HG03520 (cell line): ENCODE measurements around the gene SERF1A.
"Not testable (repeated sequence)": the region's sequence is repeated elsewhere in the genome, so short reads cannot be mapped to it uniquely, and the experiment has no call there.

ENCODE experiments used
- ATAC-seq: cut with Tn5 transposase; IDR thresholded peaks from one replicate; pipeline ENCODE4 v1.9.1; 2021; ENCODE audit warnings: mild to moderate bottlenecking, moderate library complexity; ENCODE audit not compliant: unreplicated experiment

SERF1A gene

DNA sequence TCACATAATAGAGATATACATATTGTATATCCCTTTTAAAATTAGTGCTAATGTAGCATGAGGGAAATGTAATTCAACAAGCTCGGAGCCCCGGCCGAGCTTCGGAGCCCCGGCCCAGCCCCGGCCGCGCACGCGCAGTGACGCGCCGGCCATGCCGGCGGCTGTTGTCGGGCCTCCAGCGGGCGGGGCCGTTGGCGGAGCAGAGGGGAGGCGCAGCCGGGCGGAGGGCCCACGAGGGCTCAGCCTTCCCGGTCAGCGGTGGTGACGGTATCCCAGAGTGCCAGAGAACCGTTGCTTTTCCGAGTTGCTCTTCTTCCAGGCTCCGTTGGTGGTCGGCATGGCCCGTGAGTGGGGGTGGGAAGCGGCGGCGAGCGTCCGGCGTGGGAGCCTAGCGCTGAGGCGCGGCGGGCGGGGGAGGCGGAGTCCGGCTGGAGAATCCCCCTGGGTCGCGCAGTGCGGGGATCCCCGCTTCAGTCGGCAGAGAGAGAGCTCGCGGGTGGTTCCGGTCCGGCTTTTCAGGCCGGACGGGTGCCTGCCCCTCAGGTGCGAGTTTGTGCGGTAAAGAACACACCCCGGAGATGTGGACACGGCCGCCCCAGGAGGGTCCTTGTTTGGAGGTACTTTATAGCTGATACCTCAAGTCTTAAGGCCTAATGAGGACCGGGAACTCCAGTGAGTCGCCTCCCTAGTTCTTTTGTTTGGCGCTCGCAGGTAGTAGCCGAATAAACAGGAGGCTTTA is at the start of gene SERF1A:
Gene SERF1A, plus strand, starts transcription at position 137 of the 739 bp plus-strand sequence. Its CDS starts 201 bp downstream, at position 338.
- peak; percentile 87 for ATAC-seq

DNA sequence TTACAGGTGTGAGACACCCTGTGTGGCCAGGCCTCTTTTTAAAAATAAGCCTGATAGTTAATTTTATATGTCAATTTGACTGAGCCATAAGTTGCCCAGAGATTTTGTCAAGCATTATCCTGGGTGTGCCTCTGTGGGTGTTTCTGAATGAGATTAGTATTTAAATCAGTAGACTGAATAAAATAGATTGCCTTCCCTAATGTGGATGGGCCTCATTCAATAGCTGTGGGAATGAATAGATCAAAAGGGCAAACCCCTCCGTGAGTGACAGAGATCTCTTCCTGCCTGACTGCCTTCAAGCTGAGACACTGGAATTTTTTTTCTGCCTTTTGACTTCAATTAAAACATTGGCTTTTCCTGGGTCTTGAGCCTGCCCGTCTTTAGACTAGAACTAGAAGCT is 33.7 kb upstream of the SERF1A start:
- ATAC-seq = not testable (repeated sequence)

DNA sequence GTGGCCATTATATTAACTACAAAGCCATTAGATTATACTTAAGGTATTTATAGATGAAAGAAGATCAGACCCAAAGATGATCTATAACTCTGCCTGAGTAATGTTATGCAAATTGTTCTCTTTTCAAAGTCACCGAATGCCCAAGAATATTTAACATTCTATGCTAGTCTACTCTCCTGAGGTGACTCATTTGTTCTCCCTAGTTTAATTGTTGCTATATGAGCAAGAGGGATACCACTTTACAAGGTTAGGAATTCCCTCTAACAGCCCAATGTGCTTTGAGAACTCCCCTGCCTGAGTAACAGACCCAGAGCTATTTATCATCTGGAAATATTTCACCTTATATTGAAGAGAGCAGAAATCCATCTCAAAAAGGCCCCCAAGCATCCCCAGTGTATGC is 29.8 kb upstream of the SERF1A start:
- ATAC-seq = not testable (repeated sequence)

DNA sequence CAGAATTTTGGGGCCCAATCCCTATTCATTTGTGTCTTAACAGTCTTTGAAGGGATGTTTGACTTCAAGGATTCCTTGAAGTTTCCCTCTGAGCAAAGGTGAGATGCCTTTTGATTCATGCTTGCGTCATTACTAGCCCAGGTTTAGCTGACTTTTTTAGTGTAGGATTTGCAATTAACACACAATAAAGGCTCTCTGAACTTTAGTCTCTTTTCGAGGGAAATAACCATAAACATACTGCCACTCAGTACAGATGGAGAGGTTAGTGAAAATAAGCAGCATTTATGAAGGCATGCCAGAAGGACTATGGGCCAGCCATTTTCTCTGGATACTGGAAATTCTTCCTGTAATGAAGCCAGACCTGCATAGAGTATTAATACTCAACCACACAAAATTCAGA is 4.4 kb upstream of the SERF1A start:
- not testable (repeated sequence) for ATAC-seq

DNA sequence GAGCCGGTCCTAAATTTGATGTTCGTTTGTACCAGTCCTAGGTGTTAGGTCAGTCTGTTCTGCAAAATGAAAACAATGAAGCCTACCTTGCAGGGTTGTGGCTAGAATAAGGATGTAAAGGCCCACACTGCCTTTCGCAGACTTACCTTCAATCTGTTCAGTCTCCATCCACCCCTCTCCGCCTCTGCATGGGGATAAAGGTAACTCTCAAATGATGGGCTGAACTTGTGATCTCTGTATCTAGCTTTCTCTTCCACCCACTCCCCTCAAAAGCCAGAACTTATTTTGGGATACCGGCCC is 753 bp downstream of the SERF1A start:
- not testable (repeated sequence) for ATAC-seq

DNA sequence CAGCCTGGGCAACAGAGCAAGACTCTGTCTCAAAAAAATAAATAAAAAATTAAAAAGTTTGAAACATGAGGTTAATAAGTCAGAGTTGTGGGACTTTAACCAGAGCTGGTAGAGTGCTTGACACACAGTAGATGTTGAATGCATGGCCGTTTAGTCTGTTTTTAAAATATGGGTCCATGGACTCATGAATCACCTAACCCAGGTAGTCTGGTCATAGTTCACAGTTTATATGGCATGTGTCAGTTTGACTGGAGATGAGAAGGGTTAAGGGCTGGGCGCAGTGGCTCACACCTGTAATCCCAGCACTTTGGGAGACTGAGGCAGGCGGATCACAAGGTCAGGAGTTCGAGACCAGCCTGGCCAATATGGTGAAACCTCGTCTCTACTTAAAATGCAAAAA is 6.2 kb downstream of the SERF1A start:
- not testable (repeated sequence) for ATAC-seq

DNA sequence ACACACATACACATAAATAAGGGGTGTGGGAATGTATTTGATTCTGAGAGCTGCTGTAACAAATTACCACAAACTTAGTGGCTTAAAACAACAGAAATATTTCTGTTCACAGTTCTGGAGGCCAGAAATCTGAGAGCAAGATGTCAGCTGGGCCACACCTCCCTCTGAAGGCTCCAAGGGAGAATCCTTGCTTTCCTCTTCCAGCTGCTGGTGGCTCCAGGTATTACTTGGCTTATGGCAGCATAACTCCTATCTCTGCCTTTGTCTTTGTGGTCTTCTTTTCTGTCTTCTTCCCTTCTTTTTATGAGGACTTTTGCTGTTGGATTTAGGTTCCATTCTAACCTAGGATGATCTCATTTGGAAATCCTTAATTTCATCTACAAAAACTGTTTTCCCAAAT is 16.4 kb downstream of the SERF1A start:
- ATAC-seq = not testable (repeated sequence)

DNA sequence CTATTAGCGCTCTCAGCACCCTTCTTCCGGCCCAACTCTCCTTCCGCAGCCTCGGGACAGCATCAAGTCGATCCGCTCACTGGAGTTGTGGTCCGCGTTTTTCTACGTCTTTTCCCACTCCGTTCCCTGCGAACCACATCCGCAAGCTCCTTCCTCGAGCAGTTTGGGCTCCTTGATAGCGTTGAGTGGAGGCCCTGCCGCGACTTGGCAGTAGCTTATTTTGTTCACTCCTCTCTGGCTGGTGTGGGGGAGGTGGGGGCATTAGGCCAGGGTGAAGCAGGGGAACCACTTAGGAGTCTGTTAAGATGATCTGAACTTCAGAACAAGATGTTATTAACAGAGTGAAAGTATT is 24.7 kb downstream of the SERF1A start:
- peak; percentile 26 for ATAC-seq

DNA sequence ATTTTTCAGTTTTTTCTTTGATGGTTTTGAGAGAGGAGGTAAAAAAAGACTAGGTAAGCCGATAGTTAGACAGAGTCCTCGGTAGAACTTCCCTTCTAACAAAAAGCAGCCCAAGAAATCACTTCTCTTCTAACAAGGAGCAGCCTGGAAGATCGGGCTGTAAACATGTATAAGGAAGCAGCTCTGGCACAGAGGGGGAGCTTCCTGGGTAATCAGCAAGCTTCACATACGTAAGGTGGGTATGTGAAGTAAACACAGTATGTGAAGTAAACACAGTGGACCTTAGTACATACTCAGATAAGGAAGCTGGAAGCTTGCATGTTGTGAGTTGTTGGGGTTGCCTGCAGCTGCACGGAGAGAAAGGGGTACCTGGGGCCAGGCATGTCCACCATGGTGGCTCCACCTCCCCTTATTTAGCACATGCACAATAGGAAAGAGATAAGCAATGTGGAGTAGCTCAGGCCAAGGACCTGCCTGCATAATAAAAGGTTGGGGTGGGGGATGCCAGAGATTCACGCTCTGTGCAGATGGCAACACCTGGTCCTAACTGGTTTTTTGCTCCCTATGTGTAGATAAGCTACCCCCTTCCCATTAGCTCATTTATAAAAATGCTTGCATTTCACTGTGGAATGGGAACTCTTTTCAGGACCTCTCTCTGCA is 31.4 kb downstream of the SERF1A start:
- not testable (repeated sequence) for ATAC-seq

DNA sequence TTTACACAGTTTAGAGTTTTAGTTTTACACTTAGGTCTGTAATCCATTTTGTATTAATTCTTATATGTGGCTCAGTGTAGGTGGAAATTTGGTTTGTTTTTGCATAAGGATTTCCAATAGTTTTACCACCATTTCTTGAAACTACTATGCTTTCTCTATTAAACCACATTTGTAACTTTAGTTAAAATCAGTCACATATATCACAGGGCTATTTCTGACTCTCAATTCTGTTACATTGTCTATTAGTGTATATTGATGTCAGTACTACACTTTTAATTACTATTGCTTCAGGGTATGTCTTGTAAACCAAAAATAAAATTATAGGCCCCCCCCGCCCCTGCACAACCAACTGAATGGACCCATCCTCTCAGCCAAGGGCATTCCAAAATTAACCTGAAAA is 32.1 kb downstream of the SERF1A start:
- ATAC-seq = not testable (repeated sequence)

DNA sequence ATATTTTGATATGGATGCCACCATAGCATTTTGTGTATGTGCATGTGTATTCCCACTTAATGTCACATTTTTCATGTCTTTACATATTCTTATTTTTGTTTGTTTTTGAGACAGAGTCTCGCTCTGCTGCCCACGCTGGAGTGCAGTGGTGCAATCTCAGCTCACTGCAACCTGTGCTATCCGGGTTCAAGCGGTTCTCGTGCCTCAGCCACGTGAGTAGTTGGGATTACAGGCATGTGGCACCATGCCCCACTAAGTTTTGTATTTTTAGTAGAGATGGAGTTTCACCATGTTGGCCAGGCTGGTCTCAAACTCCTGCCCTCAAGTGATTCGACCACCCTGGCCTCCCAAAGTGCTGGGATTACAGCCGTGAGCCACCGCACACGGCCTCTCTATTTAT is 52.6 kb downstream of the SERF1A start:
- not testable (repeated sequence) for ATAC-seq
